HL-60 (cell line): ENCODE data around the gene EFCC1.

Experiments used
- DNase-seq, 2 experiments: peaks; one replicate each; pipeline ENCODE4 v3.0.0-alpha.2; 2010 to 2020; ENCODE audit warnings: low read depth in 1 of 2, low spot score in 1 of 2
- H3K27ac ChIP-seq: fragments of 250-450 bp; sonication (Bioruptor Pico); replicated peaks from 2 replicates; pipeline ENCODE4 v1.5.1; 2020; ENCODE audit warnings: mild to moderate bottlenecking, moderate library complexity
- H3K27me3 ChIP-seq: fragments of 250-450 bp; sonication (Bioruptor Pico); 2 replicates; pipeline ENCODE4 v1.5.1; 2021; ENCODE audit warnings: mild to moderate bottlenecking, moderate library complexity; ENCODE audit not compliant: insufficient read depth, poor library complexity, severe bottlenecking
- H3K4me3 ChIP-seq: replicated peaks from 2 replicates; pipeline ENCODE4 v1.5.1; 2011; ENCODE audit warnings: mild to moderate bottlenecking, control low read depth, low read length; ENCODE audit not compliant: insufficient read depth
- GABPA ChIP-seq: IDR thresholded peaks from 2 replicates; pipeline ENCODE4 v1.6.1; 2012; ENCODE audit warnings: low read depth
- POLR2AphosphoS5 ChIP-seq: IDR thresholded peaks from 2 replicates; pipeline ENCODE4 v1.6.1; 2012; ENCODE audit warnings: low read depth
- SPI1 ChIP-seq: IDR thresholded peaks from 2 replicates; pipeline ENCODE4 v1.6.1; 2012; ENCODE audit warnings: low read depth, mild to moderate bottlenecking, borderline replicate concordance
- TF ChIP-seq, protein P1 (sequence below): IDR thresholded peaks from 2 replicates; pipeline ENCODE4 v1.6.1; 2012; ENCODE audit warnings: low read depth; ENCODE audit not compliant: insufficient replicate concordance
- TF ChIP-seq, protein P2 (sequence below): IDR thresholded peaks from one replicate; pipeline ENCODE4 v1.5.1; 2011; ENCODE audit warnings: low read length, control low read depth, inconsistent platforms; ENCODE audit not compliant: insufficient read depth

The EFCC1 gene

DNA sequence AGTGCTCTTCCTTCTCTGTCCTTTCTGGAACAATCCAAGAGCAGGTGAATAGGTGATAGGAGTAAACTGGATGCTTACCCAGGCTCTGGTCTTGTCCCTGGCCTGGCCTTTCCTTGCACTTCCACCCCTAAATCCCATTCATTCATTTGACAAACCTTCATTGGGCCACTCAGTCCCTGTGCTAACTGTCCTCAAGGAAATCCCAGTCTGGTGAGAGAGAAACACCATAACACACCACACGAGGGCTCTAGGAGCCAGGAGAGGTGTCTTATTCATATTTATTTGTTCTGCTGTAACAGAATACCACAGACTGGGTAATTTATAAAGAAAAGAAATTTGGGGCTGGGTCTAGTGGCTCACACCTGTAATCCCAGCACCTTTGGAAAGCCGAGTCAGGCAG is 22.8 kb downstream of the EFCC1 start:
- no peak for DNase-seq

DNA sequence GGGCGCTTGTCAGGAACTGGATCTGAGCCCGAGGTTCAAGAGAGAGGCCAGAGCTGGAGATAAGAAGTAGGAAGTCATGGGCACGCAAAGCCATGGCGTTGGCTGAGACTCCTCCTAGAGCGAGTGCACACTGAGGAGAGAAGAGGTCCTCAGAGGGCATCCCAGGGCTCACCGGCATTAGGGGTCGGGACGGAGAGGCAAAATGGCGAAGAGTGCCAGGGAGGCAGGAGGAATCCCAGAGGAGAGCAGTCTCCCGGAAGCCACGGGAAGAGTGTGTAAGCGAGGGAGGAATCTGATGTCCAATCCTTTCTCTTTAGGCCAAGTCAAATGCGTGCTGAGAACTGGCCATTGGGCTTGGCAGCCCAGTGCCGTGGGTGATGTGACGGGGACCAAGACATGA is 24.0 kb downstream of the EFCC1 start:
- DNase-seq, result no peak
- TF ChIP-seq GABPA, result no peak
- TF ChIP-seq, protein P1, sequence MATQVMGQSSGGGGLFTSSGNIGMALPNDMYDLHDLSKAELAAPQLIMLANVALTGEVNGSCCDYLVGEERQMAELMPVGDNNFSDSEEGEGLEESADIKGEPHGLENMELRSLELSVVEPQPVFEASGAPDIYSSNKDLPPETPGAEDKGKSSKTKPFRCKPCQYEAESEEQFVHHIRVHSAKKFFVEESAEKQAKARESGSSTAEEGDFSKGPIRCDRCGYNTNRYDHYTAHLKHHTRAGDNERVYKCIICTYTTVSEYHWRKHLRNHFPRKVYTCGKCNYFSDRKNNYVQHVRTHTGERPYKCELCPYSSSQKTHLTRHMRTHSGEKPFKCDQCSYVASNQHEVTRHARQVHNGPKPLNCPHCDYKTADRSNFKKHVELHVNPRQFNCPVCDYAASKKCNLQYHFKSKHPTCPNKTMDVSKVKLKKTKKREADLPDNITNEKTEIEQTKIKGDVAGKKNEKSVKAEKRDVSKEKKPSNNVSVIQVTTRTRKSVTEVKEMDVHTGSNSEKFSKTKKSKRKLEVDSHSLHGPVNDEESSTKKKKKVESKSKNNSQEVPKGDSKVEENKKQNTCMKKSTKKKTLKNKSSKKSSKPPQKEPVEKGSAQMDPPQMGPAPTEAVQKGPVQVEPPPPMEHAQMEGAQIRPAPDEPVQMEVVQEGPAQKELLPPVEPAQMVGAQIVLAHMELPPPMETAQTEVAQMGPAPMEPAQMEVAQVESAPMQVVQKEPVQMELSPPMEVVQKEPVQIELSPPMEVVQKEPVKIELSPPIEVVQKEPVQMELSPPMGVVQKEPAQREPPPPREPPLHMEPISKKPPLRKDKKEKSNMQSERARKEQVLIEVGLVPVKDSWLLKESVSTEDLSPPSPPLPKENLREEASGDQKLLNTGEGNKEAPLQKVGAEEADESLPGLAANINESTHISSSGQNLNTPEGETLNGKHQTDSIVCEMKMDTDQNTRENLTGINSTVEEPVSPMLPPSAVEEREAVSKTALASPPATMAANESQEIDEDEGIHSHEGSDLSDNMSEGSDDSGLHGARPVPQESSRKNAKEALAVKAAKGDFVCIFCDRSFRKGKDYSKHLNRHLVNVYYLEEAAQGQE, result no peak
- no peak for TF ChIP-seq SPI1
- TF ChIP-seq POLR2AphosphoS5, result no peak
- TF ChIP-seq, protein P2, sequence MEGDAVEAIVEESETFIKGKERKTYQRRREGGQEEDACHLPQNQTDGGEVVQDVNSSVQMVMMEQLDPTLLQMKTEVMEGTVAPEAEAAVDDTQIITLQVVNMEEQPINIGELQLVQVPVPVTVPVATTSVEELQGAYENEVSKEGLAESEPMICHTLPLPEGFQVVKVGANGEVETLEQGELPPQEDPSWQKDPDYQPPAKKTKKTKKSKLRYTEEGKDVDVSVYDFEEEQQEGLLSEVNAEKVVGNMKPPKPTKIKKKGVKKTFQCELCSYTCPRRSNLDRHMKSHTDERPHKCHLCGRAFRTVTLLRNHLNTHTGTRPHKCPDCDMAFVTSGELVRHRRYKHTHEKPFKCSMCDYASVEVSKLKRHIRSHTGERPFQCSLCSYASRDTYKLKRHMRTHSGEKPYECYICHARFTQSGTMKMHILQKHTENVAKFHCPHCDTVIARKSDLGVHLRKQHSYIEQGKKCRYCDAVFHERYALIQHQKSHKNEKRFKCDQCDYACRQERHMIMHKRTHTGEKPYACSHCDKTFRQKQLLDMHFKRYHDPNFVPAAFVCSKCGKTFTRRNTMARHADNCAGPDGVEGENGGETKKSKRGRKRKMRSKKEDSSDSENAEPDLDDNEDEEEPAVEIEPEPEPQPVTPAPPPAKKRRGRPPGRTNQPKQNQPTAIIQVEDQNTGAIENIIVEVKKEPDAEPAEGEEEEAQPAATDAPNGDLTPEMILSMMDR, result no peak
- no peaks in the 10 kb centered on the region for H3K27me3 ChIP-seq

More for the DNA sequence above, 22.8 kb downstream of the EFCC1 start:
- TF ChIP-seq POLR2AphosphoS5 (no peak), GABPA (no peak), SPI1 (no peak)
- TF ChIP-seq, protein P2, result no peak
- TF ChIP-seq, protein P1, result no peak
- Histone ChIP-seq H3K27me3 (no peaks in the 10 kb centered on the region), H3K4me3 (no peak overlapping the region), H3K27ac (no peak overlapping the region)

DNA sequence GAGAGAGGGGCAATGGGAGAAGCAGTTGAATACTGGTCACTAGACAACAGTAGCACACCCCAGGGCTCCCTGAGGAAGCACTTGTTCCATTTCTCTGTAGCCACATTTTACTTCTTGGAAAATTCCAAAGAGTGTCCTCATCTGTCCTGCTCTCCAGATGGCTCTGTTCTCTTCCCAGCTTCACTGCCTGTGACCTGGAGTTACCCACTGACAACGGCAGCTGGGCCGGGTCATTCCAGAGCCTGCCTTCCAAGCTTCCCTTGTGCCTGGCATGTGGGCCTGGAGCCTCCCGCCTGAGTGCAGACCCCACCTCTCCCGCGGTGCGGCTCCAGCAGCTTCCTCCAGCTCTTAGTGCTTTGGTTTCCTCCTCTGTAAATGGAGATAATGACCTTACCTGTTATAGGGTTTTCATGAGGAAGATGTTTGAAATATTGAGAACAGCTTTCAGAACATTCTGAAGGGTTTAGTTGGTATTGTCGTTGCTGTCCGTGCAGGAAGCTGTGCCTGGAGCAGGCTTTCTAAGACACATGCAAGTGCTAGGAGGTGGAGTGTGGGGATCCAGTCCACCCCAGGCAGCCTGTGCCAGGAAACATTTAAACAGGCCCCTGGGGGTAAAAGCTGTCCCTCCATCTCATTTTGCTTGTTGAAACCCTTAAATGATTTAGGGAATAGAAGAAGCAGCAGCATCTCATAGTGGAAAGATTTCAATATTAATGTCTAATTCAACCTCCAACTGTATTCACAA is 24.8 kb downstream of the EFCC1 start:
- no peak overlapping the region for H3K27ac ChIP-seq
- TF ChIP-seq POLR2AphosphoS5, result no peak
- TF ChIP-seq GABPA, result no peak
- TF ChIP-seq, protein P1, result no peak
- TF ChIP-seq, protein P2, result no peak
- TF ChIP-seq SPI1, result no peak
- no peak for DNase-seq
- H3K27me3 ChIP-seq, result no peaks in the 10 kb centered on the region
- H3K4me3 ChIP-seq, result no peak overlapping the region

More for the DNA sequence above, 24.0 kb downstream of the EFCC1 start:
- Histone ChIP-seq H3K4me3 (no peak overlapping the region), H3K27ac (no peak overlapping the region)
